ENCODE data around the gene RBBP8.

RBBP8 gene

GRCh38 chr18:22999647-23000046, 66.5 kb downstream of the RBBP8 start:
- no peak for DNase-seq (ENCODE audit: low read depth)

- no peak for DNase-seq (ENCODE audit: low read depth)
Measured at GRCh38 chr18:23003289-23003688, 70.2 kb downstream of the RBBP8 start.

- no peak for DNase-seq (ENCODE audit: low read depth)
Measured at GRCh38 chr18:23012249-23012648, 79.1 kb downstream of the RBBP8 start.

GRCh38 chr18:23020555-23021294, 87.6 kb downstream of the RBBP8 start:
- DNase-seq (ENCODE audit: low read depth): no peak

- no peak for DNase-seq (ENCODE audit: low read depth)
Measured at GRCh38 chr18:23021623-23022022, 88.5 kb downstream of the RBBP8 start.

- no peak for DNase-seq (ENCODE audit: low read depth)
Measured at GRCh38 chr18:23032030-23032582, 99.0 kb downstream of the RBBP8 start.

GRCh38 chr18:23033056-23033455, 99.9 kb downstream of the RBBP8 start:
- no peak for DNase-seq (ENCODE audit: low read depth)

GRCh38 chr18:23036660-23037201, 103.6 kb downstream of the RBBP8 start:
- DNase-seq (ENCODE audit: low read depth): no peak

GRCh38 chr18:23037646-23038045, 104.5 kb downstream of the RBBP8 start:
- DNase-seq (ENCODE audit: low read depth): no peak

GRCh38 chr18:23038712-23039111, 105.6 kb downstream of the RBBP8 start:
- no peak for DNase-seq (ENCODE audit: low read depth)

- DNase-seq (ENCODE audit: low read depth): no peak
Measured at GRCh38 chr18:23042133-23042532, 109.0 kb downstream of the RBBP8 start.

- DNase-seq (ENCODE audit: low read depth): no peak
Measured at GRCh38 chr18:23043803-23044376, 110.8 kb downstream of the RBBP8 start.

GRCh38 chr18:23049698-23050373, 116.7 kb downstream of the RBBP8 start:
- no peak for DNase-seq (ENCODE audit: low read depth)

GRCh38 chr18:23053776-23054457, 120.8 kb downstream of the RBBP8 start:
- no peak for DNase-seq (ENCODE audit: low read depth)

- DNase-seq (ENCODE audit: low read depth): no peak
Measured at GRCh38 chr18:23054553-23054952, 121.4 kb downstream of the RBBP8 start.

- DNase-seq (ENCODE audit: low read depth): no peak
Measured at GRCh38 chr18:23056315-23056714, 123.2 kb downstream of the RBBP8 start.

- no peak for DNase-seq (ENCODE audit: low read depth)
Measured at GRCh38 chr18:23057096-23057495, 124.0 kb downstream of the RBBP8 start.

- DNase-seq (ENCODE audit: low read depth): no peak
Measured at GRCh38 chr18:23058746-23059415, 125.8 kb downstream of the RBBP8 start.

GRCh38 chr18:23059541-23060465, 126.7 kb downstream of the RBBP8 start:
- no peak for DNase-seq (ENCODE audit: low read depth)

GRCh38 chr18:23062011-23062410, 128.9 kb downstream of the RBBP8 start:
- DNase-seq (ENCODE audit: low read depth): no peak
